Duodenal mucosa (tissue), 2 donors: ENCODE measurements around the gene PTPRN2.

ENCODE experiments used
- H3K27ac ChIP-seq: one replicate; pipeline ENCODE4 v1.7.0; 2013; ENCODE audit warnings: low read depth, low read length
- H3K27me3 ChIP-seq, 2 donors: one replicate each; pipeline ENCODE4 v1.7.0; 2013; ENCODE audit warnings: low read length in 2 of 2, control low read depth in 1 of 2; ENCODE audit not compliant: insufficient read depth in 2 of 2, control insufficient read depth in 1 of 2
- H3K36me3 ChIP-seq, 2 donors: one replicate each; pipeline ENCODE4 v1.7.0; 2013; ENCODE audit warnings: low read length in 2 of 2, control low read depth in 1 of 2; ENCODE audit not compliant: insufficient read depth in 2 of 2, control insufficient read depth in 1 of 2
- H3K4me1 ChIP-seq, 2 donors: one replicate each; pipeline ENCODE4 v1.7.0; 2013; ENCODE audit warnings: low read length in 2 of 2, control low read depth in 1 of 2; ENCODE audit not compliant: insufficient read depth in 2 of 2, control insufficient read depth in 1 of 2
- H3K4me3 ChIP-seq, 2 donors: one replicate each; pipeline ENCODE4 v1.7.0; 2013; ENCODE audit warnings: low read length in 2 of 2, low read depth in 1 of 2
- H3K9ac ChIP-seq, 2 donors: one replicate each; pipeline ENCODE4 v1.7.0; 2013; ENCODE audit warnings: low read length in 2 of 2, low read depth in 1 of 2
- H3K9me3 ChIP-seq, 2 donors: one replicate each; pipeline ENCODE4 v1.7.0; 2013; ENCODE audit warnings: low read length in 2 of 2, control low read depth in 1 of 2; ENCODE audit not compliant: control insufficient read depth in 1 of 2

The PTPRN2 gene

GRCh38 chr7:157674715-157675426 is 912.8 kb downstream of the PTPRN2 start:
- Histone ChIP-seq H3K27ac (no peak overlapping the region), H3K4me1 (peaks cover 0 to 8% of the 10 kb centered on the region in 2 donors), H3K9ac (no peak overlapping the region), H3K9me3 (no peaks in the 10 kb centered on the region), H3K27me3 (peaks cover 4 to 11% of the 10 kb centered on the region in 2 donors), H3K4me3 (no peak overlapping the region), H3K36me3 (no peaks in the 10 kb centered on the region)

GRCh38 chr7:157674027-157674714 is 913.5 kb downstream of the PTPRN2 start:
- H3K27ac ChIP-seq, result no peak overlapping the region
- H3K9me3 ChIP-seq, result no peaks in the 10 kb centered on the region
- H3K9ac ChIP-seq, result no peak overlapping the region
- peaks cover 4 to 8% of the 10 kb centered on the region in 2 donors for H3K27me3 ChIP-seq
- peaks cover 0 to 8% of the 10 kb centered on the region in 2 donors for H3K4me1 ChIP-seq
- H3K36me3 ChIP-seq, result no peaks in the 10 kb centered on the region
- H3K4me3 ChIP-seq, result no peak overlapping the region

- Histone ChIP-seq H3K9me3 (no peaks in the 10 kb centered on the region), H3K27me3 (peaks cover 4% of the 10 kb centered on the region in 2 donors), H3K36me3 (no peaks in the 10 kb centered on the region)
Observed at GRCh38 chr7:157673573-157673972, 914.0 kb downstream of the PTPRN2 start.

GRCh38 chr7:157671358-157672255 is 916.0 kb downstream of the PTPRN2 start:
- no peak overlapping the region for H3K9ac ChIP-seq
- H3K27ac ChIP-seq, result no peak overlapping the region
- no peak overlapping the region for H3K4me3 ChIP-seq
- no peaks in the 10 kb centered on the region for H3K9me3 ChIP-seq
- no peaks in the 10 kb centered on the region for H3K27me3 ChIP-seq
- H3K36me3 ChIP-seq, result no peaks in the 10 kb centered on the region
- peaks cover 0 to 8% of the 10 kb centered on the region in 2 donors for H3K4me1 ChIP-seq

More at GRCh38 chr7:157673573-157673972, 914.0 kb downstream of the PTPRN2 start:
- Histone ChIP-seq H3K4me3 (no peak overlapping the region), H3K27ac (no peak overlapping the region), H3K9ac (no peak overlapping the region), H3K4me1 (peaks cover 0 to 8% of the 10 kb centered on the region in 2 donors)

GRCh38 chr7:157670490-157671357 is 916.9 kb downstream of the PTPRN2 start:
- Histone ChIP-seq H3K9ac (no peak overlapping the region), H3K27ac (no peak overlapping the region), H3K4me1 (peaks cover 0 to 3% of the 10 kb centered on the region in 2 donors), H3K27me3 (no peaks in the 10 kb centered on the region), H3K4me3 (no peak overlapping the region), H3K36me3 (no peaks in the 10 kb centered on the region), H3K9me3 (no peaks in the 10 kb centered on the region)

GRCh38 chr7:157669768-157670351 is 917.8 kb downstream of the PTPRN2 start:
- H3K27me3 ChIP-seq, result no peaks in the 10 kb centered on the region
- no peaks in the 10 kb centered on the region for H3K4me1 ChIP-seq
- no peak overlapping the region for H3K9ac ChIP-seq
- H3K4me3 ChIP-seq, result no peak overlapping the region
- no peak overlapping the region for H3K27ac ChIP-seq
- H3K9me3 ChIP-seq, result no peaks in the 10 kb centered on the region
- no peaks in the 10 kb centered on the region for H3K36me3 ChIP-seq

- H3K27me3 ChIP-seq, result no peaks in the 10 kb centered on the region
- no peaks in the 10 kb centered on the region for H3K9me3 ChIP-seq
- H3K4me3 ChIP-seq, result no peak overlapping the region
- no peaks in the 10 kb centered on the region for H3K4me1 ChIP-seq
- H3K27ac ChIP-seq, result no peak overlapping the region
- no peak overlapping the region for H3K9ac ChIP-seq
- H3K36me3 ChIP-seq, result no peaks in the 10 kb centered on the region
Observed at GRCh38 chr7:157668884-157669767, 918.5 kb downstream of the PTPRN2 start.

- Histone ChIP-seq H3K27ac (no peak overlapping the region), H3K9me3 (no peaks in the 10 kb centered on the region), H3K36me3 (no peaks in the 10 kb centered on the region), H3K27me3 (no peaks in the 10 kb centered on the region), H3K4me1 (no peaks in the 10 kb centered on the region), H3K9ac (no peak overlapping the region), H3K4me3 (no peak overlapping the region)
Observed at GRCh38 chr7:157668221-157668883, 919.3 kb downstream of the PTPRN2 start.
